Stimulated activated CD4-positive, alpha-beta T cell treated with anti-CD3 and anti-CD28 coated beads, Interleukin-4, amount 100 ng/mL, for 1 hour (primary cell): ENCODE measurements around the gene ITFG1.
"Not testable (repeated sequence)": the region's sequence is repeated elsewhere in the genome, so short reads cannot be mapped to it uniquely, and the experiment has no call there.

Source experiments
- DNase-seq: peaks from one replicate; pipeline ENCODE4 v3.0.0-alpha.2; 2020

The ITFG1 gene

DNA sequence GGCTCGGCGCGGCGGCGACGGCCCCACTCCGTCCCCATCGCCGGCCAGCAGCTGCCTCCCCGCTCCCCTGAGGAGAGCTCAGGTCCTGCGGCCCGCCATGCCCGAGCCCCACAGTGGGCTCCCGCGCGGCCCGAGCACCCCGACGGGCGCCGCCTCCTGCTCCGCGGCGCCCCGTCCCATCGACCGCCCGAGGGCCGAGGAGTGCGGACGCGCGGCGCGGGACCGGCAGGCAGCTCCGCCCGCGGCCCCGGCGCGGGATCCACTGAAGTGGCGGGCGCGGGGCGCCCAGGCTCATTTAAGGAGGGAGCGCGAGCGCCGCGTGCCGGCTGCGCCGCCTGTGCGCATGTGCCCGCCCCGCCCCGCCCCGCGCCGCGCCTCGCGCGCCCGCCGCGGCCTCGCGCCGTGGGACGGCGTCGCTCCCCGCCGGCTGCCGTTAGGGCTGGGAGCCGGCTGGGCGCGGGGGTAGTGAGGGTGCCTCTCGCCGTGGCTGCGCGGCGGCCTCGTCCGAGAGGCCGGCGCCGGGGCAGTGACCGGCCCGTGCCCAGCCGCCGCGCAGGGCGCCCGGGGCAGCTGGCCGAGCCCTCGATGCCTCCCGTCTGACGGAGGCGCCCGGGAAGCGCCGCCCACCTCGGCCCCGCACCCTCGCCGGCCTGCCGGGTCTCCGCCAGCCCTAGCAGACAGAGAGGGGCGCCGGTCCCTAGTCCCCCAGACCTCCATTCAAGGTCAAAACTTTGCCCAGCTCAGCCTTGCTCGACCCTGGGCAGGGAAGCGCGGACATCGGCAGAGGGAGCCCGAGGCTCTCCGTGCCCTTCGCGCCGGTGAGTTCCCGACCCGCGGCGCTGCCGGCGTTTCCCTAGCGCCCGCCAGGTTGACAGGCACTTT lies 316.9 kb downstream of the ITFG1 start, which contains the start of gene NETO2:
TSS of gene NETO2 (minus strand) at position 269 of the 882 bp plus-strand sequence. CDS start 333 bp downstream, outside the sequence.
- DNase-seq, result peak; percentile 76

DNA sequence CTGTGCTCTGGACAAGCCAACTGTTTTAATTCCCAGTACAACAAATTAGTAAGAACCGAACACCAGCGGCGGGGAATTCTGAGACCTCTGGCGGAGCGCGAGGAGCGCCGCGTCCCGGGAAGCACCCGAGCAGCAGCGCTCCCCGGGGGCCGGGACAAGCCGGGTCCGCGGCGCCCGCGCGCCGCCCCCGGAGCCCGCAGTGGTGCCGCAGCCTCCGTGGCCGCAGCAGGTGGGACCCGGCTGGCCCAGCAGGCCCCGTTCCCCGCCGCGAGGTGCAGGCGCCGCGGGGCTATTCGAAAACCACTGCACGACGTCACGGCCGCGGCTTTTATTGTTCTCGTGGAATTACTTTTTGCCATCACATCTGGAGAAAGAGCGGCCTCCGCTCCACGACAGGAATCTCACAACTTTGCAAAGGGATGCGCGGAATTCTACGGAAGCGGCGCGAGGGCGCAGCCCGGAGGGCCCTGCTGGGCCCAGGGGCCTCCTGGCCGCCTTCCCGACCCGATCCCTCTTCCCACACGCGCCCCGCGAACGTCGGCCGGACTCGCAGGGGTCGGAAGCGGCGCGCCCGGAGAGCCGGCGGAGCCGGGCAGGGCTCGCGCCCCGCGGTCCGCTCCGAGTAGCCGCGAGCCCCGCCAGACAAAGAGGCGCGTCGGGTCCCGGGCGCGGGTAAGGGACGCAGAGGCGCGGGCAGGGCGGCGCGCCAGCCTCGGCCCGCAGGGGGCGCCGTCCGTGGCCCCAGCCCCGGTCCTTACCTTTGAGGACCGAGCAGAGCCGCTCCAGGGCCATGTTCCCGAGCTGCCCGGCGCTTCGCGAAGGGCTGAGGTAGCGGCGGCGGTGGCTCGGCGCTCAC lies 317.8 kb downstream of the ITFG1 start:
- peak; percentile 72 for DNase-seq

DNA sequence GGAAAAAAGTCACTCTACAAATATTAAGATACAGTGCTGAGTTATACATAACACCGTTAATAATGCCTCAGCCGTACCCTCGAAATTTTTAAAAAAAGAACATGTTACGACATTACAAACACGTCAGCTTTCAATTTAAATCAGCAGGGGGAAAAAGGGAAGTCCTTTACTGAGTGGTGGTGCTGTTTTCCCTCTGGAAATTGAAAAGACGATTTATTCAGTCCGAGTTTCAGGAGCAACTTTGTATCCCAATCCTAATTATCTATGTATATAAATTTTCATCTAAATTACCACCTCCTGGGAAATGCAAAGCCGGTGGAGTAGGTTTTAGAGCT lies 318.4 kb downstream of the ITFG1 start:
- no peak for DNase-seq

DNA sequence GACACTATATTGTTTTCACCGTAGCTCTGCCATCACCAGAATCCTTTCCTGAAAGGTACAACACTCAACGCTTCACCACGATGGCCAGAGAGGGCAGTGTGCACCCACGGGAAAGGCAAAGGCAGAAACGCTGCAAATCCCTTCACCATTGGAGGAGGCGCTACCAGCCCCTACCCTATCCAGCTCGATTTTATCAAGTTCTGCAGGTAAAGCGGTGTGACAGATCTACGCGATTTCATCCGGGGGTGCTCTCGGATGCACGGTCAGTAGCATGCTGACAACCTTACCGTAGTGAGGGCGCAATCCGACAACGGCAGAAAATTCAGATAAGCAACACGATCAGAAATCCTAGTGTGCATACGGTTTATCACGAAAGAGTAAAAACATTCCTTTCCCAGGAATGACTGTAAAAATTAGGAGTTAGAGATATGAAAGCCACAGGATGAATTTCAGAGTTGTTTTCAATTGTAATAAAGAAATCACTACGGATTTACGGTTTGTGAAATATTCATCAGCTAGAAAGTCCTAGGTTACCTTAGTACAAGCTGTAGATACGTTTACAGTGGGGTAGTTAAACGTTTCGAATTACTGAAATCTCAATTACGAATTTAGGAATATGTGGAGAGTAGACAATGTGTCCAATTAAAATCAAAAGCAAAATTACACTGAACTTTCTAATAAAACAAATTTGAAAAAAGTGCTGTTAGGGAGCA lies 318.9 kb downstream of the ITFG1 start:
- DNase-seq, result peak; percentile 76

DNA sequence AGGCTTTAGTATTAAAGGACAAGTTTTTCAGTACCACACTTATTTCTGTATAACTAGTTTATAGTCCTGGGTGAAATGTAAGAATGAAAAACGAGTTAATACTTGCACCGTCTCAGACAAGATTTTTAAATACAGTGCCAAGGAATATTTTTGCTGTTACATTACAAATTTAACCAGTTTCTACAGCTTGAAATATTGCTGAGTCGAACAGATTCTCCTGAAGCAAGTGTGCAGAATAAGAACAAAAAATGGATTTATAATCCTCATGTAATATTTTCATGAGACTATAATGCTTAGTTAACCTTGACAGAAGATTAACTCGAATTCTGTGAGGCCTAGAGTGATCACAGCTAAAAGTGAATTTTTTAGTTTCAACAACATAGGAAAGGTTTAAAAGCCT lies 320.2 kb downstream of the ITFG1 start:
- DNase-seq, result no peak

DNA sequence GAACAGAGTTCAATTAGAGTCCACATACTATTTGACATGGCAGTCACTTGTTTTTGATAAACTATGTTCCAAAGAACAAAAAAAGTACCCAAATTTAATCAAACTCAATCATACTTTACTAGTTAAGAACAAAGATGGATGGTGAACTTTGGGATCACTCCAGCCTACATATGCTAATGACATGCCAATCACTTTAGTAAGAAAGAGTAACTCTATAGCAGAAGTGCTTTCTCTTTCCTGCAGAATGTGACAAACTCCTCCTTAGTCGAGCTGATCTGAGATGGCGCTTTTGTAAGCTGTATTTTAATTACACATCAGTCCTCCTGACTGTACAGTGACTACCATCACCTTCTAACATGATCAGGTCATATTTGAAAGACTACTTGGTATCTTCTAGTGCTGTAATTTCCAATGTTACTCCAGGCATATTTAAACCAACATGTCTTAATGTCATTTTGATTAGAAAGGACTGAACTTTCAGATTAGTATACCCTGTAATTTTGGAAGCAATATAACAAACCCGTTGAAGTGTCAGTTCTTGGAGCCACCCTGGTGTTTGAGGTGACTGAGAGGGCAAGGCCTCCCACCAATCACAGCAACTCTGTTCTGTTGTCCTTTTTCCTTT lies 321.2 kb downstream of the ITFG1 start:
- no peak for DNase-seq

DNA sequence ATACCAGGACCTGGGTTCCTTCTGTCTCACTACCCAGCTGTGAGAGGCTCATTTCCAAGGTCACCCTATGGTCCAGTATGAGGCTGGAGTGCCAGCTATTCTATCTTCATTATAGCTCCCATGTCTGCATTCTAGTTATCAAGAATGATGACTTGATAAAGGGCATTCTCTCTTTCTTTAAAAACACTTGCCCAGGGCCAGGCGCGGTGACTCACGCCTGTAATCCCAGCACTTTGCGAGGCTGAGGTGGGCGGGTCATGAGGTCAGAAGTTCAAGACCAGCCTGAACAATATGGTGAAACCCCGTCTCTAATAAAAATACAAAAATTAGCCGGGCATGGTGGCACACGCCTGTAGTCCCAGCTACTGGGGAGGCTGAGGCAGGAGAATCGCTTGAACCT lies 322.9 kb downstream of the ITFG1 start:
- DNase-seq, result not testable (repeated sequence)

DNA sequence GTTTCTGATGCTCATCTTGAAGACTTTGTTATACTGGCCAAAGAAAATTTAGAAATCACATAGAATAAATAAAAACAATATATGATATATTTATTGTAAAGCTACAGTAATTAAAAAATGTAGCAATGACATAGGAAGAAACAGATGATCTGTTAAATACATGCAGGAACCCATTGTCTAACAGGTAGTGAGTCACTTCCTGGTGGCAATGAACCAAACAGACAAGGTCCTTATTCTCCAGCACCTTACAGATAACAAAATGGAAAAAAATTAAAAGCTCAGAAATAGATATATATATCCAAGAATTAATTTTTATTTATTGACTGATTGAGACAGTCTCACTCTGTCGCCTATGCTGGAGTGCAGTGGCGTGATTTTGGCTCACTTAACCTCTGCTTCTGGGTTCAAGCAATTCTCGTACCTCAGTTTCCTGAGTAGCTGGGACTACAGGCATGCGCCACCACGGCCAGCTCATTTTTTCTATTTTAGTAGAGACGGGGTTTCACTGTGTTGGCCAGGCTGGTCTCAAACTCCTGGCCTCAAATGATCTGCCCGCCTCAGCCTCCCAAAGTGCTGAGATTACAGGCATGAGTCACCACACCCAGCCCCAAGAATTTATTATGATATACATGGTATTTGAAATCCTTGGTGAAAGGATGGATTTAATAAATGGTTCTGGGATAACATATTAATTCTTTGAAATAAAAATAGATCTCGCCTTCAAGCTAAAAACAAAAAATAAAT lies 324.6 kb downstream of the ITFG1 start:
- no peak for DNase-seq

DNA sequence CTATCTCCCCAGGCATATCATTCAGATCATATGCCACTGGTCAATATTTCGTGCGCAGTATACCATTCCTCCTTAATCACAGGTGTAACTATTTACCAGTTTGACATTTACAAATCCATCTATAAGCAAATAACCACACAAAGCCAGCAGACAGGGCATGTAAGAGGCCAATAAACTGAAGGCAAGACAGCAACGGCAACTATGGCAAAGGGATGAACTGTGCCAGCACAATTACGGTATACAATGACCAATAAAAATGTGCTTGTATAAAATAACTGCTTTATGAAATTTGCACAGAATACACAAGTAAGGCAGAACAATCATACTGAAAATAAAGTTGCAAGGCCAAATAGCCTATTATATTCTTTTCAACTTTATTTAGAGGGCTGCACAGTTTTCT lies 326.3 kb downstream of the ITFG1 start:
- no peak for DNase-seq

DNA sequence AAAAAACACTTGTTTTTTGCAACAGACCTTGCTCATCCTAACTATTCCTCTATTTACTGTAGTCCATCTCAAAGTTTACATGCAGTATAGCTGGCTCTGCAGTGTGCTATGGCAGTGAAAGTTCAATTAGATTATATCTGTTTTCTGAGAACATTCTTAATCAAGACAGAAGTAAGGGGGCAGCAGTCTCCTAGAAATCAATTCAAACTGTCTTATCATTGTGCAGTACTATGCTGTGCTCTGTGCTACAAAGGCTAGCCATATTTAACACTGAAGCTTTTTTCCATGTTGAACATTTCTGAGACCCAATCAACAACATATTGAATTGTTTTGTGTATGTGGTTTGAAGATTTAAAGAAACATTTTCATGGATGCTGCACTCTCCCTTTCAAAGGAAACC lies 328.6 kb downstream of the ITFG1 start:
- DNase-seq, result no peak

DNA sequence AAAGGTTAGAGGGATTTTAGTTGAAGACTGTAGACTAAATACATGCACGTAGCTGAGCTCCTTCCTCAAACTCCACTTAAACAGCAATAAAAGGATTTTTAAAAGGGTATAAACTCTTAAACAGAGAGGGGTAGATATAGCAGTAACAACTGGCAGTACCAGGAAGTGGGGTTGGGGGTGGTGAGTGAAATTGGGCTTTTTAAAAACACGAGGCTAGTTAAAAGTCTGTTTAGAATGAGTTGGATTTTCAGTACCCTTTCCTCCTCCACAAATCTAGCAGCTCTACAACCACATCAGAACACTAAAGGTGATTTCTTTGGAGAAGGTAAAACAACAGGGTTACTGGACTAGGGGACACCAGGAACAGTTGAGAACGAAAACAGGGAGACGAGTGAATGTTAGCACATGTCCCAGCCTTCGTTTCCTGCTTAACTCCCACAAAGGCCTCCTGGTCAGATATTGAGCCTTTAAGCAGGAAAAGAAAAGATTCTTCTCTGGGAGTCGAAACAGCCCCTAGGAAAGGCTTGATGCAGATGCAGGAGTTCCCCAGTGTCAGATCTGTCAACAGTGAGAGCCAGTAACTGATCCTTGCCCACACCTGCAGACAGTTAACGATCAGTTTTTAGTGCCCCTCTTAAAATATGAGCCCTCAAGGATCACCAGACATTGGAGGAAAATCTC lies 331.0 kb downstream of the ITFG1 start:
- DNase-seq, result no peak

DNA sequence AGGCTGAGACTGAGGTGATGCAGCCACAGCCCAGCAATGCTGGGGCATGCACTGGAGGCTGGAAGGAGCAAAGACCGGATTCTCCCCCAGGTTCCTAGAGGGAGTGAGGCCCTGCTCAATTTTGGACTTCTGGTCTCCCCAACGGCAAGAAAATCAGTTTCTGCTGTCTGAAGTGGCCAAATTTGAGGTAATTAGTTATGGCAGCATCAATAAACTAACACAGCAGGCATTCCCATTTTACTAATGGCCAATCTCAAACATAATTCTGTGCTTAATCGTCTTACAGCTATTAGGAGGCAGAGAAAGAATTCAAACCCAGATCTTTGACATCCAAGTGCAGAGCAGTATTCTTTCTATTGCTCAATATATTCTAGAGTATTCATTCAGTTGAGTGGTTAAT lies 333.3 kb downstream of the ITFG1 start:
- no peak for DNase-seq

DNA sequence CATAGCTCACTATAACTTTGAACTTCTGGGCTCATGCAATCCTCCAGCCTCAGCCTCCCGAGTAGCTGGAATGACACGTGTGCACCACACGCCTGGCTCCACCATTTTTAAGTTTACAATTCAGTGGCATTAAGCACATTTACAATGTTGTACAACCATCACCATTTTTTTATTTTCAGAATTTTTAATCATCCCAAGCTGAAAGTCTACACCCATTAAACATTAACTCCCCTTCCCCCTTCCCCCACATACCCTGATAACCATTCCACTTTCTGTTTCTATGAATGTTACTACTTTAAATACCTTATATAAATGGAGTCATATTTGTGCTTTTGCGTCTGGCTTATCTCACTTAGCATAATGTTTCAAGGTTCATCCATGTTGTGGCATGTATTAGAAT lies 335.1 kb downstream of the ITFG1 start:
- no peak for DNase-seq

DNA sequence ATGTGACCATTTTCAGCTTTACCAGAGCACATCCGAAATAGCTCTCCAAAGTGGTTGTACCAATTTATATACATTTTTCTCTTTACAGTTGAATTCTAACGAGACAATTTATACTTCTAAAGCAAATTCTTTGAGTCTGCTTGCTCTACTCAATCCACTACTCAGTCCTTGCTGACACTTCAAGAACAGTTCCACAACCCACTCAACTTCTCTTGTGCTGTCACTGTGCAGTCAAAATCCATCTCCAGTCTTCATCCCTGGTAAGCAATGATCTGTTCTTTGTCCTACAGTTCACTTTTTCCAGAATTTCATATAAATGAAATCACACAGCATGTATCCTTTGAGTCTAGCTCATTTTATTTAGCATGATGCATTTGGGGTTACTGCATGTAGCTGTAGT lies 347.7 kb downstream of the ITFG1 start:
- no peak for DNase-seq

DNA sequence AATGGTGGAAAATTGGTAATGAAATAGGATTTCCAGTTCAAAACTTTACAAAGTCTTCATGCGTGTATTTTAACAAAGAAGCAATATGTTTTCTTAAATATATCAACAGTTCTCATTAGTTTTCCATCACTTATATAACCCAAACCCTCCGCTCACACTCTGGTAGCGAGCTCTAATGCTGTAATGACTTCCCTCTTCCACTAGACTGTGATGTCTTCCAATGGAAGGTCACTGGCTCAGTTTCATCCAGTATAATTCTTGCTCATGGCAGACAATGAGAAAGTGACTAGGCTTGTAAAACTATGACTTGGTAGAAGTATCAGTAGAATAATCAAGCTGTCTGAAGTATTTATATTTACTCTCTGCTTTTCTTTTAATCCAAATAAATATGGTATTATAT lies 349.9 kb downstream of the ITFG1 start:
- DNase-seq, result no peak

DNA sequence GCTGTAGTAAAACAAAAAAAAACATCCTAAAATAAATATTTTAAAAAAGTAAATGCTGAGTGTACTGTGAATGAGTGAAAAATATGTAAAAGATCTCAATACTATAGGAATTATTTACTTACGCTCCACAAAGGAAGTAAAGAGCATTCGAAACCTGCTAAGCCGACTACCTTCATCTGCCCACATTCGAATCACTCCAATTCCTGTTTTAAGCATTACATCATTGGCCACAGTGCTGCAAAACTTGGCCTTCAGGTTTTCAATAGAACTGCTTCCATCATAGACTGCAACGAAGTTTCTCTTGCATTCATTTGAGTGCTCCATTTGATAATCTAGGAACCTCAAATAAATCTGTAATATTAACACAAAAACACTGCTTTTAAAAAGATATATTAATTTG lies 351.5 kb downstream of the ITFG1 start:
- no peak for DNase-seq
